Fibroblast of the aortic adventitia (primary cell): ENCODE data around the gene JAG2. TPM values are rescaled to one million over a fixed set of nuclear protein-coding genes. Genes with fewer than 3 reads are reported as not detected.
"Not testable (repeated sequence)": the region's sequence is repeated elsewhere in the genome, so short reads cannot be mapped to it uniquely, and the experiment has no call there.

Source experiments
- DNase-seq: peaks from one replicate; pipeline ENCODE4 v3.0.0-alpha.2; 2010; ENCODE audit warnings: low read depth
- H3K4me3 ChIP-seq: 2 replicates; pipeline ENCODE4 v1.5.1; 2011; ENCODE audit warnings: low read depth, mild to moderate bottlenecking, control low read depth, low read length, moderate library complexity
- CTCF ChIP-seq: IDR thresholded peaks from 2 replicates; pipeline ENCODE4 v1.5.1; 2011; ENCODE audit warnings: mild to moderate bottlenecking, low read length, control low read depth, inconsistent platforms; ENCODE audit not compliant: insufficient read depth
- total RNA-seq: library from RNA; depleted of rRNA; stranded (reverse); fragments of >200 nt; gene quantifications from 2 replicates; pipeline ENCODE4 v1.2.3, GENCODE V29; 2012; ENCODE audit warnings: low replicate concordance

JAG2 gene
- total RNA-seq, 1 donor, result 0.63 TPM

- DNase-seq, result no peak
- no peak overlapping the region for H3K4me3 ChIP-seq
- TF ChIP-seq CTCF, result no peak
Measured at GRCh38 chr14:105117710-105118385, 50.7 kb downstream of the JAG2 start.

- no peak for TF ChIP-seq CTCF
- no peak for DNase-seq
- no peak overlapping the region for H3K4me3 ChIP-seq
Measured at GRCh38 chr14:105117257-105117646, 51.3 kb downstream of the JAG2 start.

GRCh38 chr14:105116451-105117256, 51.9 kb downstream of the JAG2 start:
- no peak for DNase-seq
- TF ChIP-seq CTCF, result no peak
- no peak overlapping the region for H3K4me3 ChIP-seq

GRCh38 chr14:105109243-105109642, 59.3 kb downstream of the JAG2 start:
- not testable (repeated sequence) for DNase-seq, H3K4me3 ChIP-seq

GRCh38 chr14:105108516-105108864, 60.1 kb downstream of the JAG2 start:
- TF ChIP-seq CTCF, result no peak
- no peak for DNase-seq
- no peak overlapping the region for H3K4me3 ChIP-seq

- no peak for DNase-seq
- no peak for TF ChIP-seq CTCF
- no peak overlapping the region for H3K4me3 ChIP-seq
Measured at GRCh38 chr14:105107781-105108515, 60.6 kb downstream of the JAG2 start.

- DNase-seq, result no peak
Measured at GRCh38 chr14:105107351-105107750, 61.2 kb downstream of the JAG2 start.

More at GRCh38 chr14:105107351-105107750, 61.2 kb downstream of the JAG2 start:
- no peak for TF ChIP-seq CTCF
- H3K4me3 ChIP-seq, result no peak overlapping the region
